Endometrial microvascular endothelial cells (primary cell): ENCODE results near the gene TMEM35B. TPM values are rescaled to one million over a fixed set of nuclear protein-coding genes. Genes with fewer than 3 reads are reported as not detected.
"Not testable (repeated sequence)": the region's sequence is repeated elsewhere in the genome, so short reads cannot be mapped to it uniquely, and the experiment has no call there.

ENCODE experiments used
- in situ Hi-C: cut with HindIII; loops from 2 replicates; pipeline ENCODE4 v1.10.0; 2017; ENCODE audit warnings: low sequenced_read_pairs, low pct_unique_long_range_greater_than_20kb; ENCODE audit errors: inconsistent ontology term
- total RNA-seq: library from RNA; depleted of rRNA; stranded (reverse); fragments of >200 nt; gene quantifications from one replicate; pipeline ENCODE4 v1.2.3, GENCODE V29; 2015; ENCODE audit errors: inconsistent ontology term

Gene TMEM35B
- total RNA-seq, 1 donor from 2014 or later: 60.3 TPM

- in situ Hi-C loops: no loop called here
Observed at GRCh38 chr1:34977858-34978257, 7.3 kb downstream of the TMEM35B start.

- in situ Hi-C loops: no loop called here
Observed at GRCh38 chr1:34977210-34977471, 8.0 kb downstream of the TMEM35B start.

GRCh38 chr1:34976384-34977209, 8.6 kb downstream of the TMEM35B start:
- in situ Hi-C loops: no loop called here

DNA sequence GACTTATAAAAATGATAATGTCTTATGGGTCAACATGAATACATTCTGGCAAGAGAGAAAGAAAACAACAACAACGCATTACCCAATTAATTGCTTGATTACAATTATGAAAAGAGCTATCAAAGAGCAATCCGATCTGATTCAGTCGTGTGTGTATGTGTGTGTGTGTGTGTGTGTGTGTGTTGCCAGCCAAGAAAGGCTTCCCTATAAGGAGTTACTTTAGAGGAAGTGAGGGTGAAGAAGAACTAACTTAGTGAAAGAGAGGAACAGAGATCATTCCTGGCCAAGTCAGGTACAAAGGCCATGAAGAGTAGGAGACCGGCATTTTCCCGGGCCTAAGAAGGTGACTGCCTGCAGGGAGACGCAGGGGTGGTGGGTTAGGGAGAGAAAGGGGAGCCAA, 9.4 kb downstream of the TMEM35B start:
- in situ Hi-C loops: no loop called here

DNA sequence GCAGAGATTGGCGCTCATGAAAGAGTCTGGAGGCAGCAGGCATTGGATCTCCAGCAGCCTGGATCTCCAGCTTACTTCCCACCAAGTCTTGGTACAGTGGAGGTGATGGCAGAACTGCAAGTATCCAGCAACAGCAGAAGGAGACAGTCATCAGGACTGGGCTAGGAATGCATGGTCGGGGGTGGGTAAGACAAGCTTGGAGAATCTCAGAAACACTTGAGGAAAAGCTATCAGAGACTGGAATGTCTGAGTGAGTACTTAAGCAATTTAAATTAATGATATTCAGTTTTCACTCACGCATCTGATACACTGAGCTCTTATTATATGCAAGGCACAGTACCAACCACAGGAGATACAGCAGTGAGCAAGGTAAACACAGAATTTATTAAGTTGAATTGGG, 9.8 kb downstream of the TMEM35B start:
- in situ Hi-C loops: no loop called here

DNA sequence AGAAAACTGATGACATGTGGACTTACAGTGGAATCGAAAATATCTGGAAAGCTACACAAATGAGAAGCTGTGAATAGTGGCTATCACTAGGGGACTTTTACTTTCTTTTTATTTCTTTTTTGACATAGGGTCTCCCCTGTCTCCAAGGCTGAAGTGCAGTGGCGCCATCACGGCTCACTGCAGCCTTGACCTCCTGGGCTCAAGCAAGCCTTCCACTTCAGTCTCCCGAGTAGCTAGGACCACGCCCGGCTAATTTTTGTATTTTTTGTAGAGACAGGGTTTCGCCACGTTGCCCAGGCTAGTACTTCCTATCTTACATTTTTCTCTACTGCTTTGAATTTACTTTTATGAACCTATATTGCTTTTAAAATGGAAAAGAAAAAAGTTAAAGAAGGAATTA, 10.5 kb downstream of the TMEM35B start:
- in situ Hi-C loops: no loop called here

- in situ Hi-C loops: no loop called here
Observed at GRCh38 chr1:34973326-34973725, 11.8 kb downstream of the TMEM35B start.

GRCh38 chr1:34970829-34971228, 14.3 kb downstream of the TMEM35B start:
- in situ Hi-C loops: no loop called here

DNA sequence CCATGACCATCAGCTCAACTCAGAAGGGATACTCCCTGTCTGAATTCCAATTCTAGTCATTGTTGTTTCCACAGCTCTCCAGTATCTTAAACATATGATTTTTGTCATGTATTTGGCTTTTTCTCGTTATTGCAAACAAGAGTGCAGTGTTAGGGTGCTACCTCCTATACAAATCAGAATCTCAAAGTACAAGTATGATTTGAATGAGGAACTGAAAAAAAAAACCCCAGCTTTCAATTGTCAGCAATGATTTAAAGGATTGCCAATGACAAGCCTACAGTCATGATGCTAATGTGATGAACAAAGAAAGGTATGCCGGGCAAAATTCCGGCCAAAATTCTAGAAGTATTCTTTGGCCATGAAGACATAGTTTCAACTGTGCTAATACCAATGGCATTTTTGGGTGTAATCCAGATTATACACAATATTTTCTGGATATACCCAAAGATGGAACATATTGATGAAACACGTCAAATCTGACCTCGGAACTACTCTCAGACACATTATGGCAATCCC, 14.9 kb downstream of the TMEM35B start:
- in situ Hi-C loops: no loop called here

DNA sequence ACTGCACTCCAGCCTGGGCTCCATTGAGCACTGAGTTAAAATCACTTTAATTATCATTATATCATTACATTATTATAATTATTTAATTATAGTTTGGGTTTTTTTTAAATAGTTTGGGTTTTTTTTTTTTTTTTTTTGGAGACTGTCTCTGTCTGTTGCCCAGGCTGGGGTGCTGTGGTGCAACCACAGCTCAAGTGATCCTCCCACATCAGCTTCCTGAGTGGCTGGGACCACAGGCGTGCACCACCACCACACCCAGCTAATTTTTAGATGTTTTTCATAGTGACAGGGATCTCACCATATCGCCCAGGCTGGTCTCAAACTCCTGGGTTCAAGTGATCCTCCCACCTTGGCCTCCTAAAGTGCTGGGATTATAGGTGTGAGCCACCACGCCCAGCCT, 16.9 kb downstream of the TMEM35B start:
- in situ Hi-C loops: not testable (repeated sequence)

- in situ Hi-C loops: not testable (repeated sequence)
Observed at GRCh38 chr1:34967672-34968071, 17.5 kb downstream of the TMEM35B start.

DNA sequence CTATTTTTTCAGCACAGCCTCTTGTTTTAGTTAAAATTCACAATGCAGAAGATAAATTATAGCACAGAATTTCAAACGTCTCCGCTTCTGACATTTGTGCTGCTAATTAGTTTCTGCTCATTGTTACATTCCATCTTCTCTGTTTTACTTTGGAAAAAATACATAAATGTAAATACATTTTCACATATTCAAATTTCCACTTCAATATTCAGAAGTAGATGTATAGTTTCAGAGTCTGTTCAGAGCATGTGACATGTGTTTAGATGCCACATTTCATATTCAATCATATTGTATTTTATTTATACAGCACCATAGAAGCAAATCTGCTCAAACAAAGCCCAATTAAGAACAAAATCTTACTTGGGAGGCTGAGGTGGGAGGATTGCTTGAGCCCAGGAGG, 19.6 kb downstream of the TMEM35B start:
- in situ Hi-C loops: no loop called here

DNA sequence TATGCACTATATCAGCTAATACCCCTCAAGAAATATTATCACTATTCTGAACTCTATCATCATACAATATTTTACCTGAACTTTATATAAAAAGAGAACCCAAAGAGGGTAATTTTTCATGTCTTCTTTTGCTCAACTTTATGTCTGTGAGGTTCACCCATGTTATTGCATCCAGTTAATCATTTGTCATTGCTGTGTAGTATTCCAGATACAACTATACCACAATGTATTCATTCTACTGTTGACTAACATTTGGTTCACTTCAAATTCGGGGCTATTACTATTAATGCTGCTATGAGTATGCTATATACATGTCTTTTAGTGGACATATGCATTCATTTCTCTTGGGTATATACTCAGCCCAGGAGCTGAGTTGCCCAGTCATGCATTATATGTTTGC, 34.7 kb downstream of the TMEM35B start:
- in situ Hi-C loops: no loop called here

- in situ Hi-C loops: not testable (repeated sequence)
Observed at GRCh38 chr1:34948739-34949138, 36.4 kb downstream of the TMEM35B start.

DNA sequence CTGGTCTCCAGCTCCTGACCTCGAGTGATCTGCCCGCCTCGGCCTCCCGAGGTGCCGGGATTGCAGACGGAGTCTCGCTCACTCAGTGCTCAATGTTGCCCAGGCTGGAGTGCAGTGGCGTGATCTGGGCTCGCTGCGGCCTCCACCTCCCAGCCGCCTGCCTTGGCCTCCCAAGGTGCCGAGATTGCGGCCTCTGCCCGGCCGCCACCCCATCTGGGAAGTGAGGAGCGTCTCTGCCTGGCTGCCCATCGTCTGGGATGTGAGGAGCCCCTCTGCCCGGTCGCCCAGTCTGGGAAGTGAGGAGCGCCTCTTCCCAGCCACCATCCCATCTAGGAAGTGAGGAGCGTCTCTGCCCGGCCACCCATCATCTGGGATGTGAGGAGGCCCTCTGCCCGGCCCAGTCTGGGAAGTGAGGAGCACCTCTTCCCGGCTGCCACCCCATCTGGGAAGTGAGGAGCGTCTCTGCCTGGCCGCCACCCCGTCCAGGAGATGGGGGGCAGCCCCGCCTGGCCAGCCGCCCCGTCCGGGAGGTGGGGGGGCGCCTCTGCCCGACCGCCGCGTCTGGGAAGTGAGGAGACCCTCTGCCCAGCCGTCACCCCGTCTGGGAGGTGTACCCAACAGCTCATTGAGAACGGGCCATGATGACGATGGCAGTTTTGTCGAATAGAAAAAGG, 37.4 kb downstream of the TMEM35B start:
- in situ Hi-C loops: not testable (repeated sequence)

- in situ Hi-C loops: no loop called here
Observed at GRCh38 chr1:34946211-34946610, 38.9 kb downstream of the TMEM35B start.

GRCh38 chr1:34941798-34942197, 43.3 kb downstream of the TMEM35B start:
- in situ Hi-C loops: not testable (repeated sequence)
